ENCODE data around the gene MRGPRD. TPM values are rescaled to one million over a fixed set of nuclear protein-coding genes. Genes with fewer than 3 reads are reported as not detected.

Gene MRGPRD
- total and polyA plus RNA-seq, 9 donors: not detected

DNA sequence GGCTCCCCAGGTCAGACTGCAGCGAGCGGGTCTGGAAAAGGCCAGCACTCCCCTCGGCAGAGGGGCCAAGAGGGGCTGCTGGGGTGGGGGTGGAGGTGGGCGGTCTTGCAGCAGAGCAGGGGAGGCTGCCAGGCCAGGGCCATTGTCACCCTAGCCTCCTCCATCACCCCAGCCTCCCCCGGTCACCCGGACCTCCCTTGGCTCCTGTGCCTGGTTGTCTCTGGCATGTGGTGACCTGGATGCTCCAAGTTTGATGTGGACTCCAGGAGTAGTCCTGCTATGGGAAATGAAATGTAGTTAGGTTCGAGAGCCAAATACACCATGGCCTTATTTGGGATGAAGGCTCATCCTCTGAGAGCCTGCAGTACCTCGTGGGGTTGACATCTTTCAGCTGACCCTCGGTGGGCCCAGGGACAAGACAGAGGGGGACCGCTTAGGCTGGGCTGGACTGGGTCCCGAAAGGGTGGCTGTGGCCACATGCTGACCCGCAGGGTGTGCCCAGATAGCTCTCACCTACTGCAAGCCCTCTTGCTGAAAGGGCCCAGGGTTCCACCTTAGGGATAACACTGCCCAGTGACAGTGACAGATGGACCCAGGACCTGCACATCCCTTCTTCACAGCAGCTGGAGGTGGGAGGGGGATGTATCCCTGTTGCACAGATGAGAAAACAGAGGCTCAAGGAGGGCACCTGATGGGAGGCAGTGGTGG, 24.1 kb downstream of the MRGPRD start:
- Histone ChIP-seq H3K9me3 (no peaks in the 10 kb centered on the region), H3K4me1 (ENCODE audit: insufficient read depth) (peaks cover 2% of the 10 kb centered on the region), H3K27ac (no peak overlapping the region), H3K4me3 (no peak overlapping the region), H3K27me3 (no peaks in the 10 kb centered on the region), H3K36me3 (no peaks in the 10 kb centered on the region)
- 62 to 79% (median 67%) methylated on average over 12 of the region's 12 CpGs for WGBS, 3 donors
- intact Hi-C loops (cut with DNase I): no loop called here
- no peak for DNase-seq
- TF ChIP-seq, protein P1, sequence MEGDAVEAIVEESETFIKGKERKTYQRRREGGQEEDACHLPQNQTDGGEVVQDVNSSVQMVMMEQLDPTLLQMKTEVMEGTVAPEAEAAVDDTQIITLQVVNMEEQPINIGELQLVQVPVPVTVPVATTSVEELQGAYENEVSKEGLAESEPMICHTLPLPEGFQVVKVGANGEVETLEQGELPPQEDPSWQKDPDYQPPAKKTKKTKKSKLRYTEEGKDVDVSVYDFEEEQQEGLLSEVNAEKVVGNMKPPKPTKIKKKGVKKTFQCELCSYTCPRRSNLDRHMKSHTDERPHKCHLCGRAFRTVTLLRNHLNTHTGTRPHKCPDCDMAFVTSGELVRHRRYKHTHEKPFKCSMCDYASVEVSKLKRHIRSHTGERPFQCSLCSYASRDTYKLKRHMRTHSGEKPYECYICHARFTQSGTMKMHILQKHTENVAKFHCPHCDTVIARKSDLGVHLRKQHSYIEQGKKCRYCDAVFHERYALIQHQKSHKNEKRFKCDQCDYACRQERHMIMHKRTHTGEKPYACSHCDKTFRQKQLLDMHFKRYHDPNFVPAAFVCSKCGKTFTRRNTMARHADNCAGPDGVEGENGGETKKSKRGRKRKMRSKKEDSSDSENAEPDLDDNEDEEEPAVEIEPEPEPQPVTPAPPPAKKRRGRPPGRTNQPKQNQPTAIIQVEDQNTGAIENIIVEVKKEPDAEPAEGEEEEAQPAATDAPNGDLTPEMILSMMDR (IDR thresholded peaks at IDR 0.05): no peak
- TF ChIP-seq POLR2A (IDR thresholded peaks at IDR 0.05) (no peak), EP300 (IDR thresholded peaks at IDR 0.05) (no peak)

DNA sequence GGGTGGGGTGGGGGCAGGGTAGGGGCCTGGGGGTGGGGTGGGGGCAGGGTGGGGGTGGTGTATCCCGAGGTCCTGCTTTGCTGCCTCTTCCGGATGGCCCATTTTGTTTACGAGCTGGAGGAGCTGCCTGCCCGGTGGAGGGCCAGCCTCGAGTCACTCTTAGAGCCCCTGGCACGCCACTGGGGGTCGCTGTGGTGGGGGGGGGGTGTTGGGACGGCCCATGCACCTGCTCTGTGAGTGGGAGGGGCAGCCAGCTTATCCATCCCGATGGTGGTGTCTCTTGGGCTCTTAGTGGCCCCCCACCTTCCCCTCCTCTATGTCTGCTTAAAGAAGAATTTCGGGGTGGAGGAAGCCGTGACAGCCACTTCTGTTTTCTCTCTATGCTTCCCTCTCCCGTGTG, 24.6 kb downstream of the MRGPRD start:
- Histone ChIP-seq H3K4me3 (no peak overlapping the region), H3K27ac (no peak overlapping the region), H3K27me3 (no peaks in the 10 kb centered on the region), H3K9me3 (no peaks in the 10 kb centered on the region), H3K36me3 (no peaks in the 10 kb centered on the region), H3K4me1 (ENCODE audit: insufficient read depth) (peaks cover 2% of the 10 kb centered on the region)
- intact Hi-C loops (cut with DNase I): no loop called here
- peak in 1 of 5 donors; percentile 50 for DNase-seq
- WGBS, 3 donors: 11 to 24% (median 18%) methylated on average over 10 to 12 of the region's 12 CpGs
- TF ChIP-seq EP300 (IDR thresholded peaks at IDR 0.05) (no peak), POLR2A (IDR thresholded peaks at IDR 0.05) (no peak)
- TF ChIP-seq, protein P1 (IDR thresholded peaks at IDR 0.05): no peak

DNA sequence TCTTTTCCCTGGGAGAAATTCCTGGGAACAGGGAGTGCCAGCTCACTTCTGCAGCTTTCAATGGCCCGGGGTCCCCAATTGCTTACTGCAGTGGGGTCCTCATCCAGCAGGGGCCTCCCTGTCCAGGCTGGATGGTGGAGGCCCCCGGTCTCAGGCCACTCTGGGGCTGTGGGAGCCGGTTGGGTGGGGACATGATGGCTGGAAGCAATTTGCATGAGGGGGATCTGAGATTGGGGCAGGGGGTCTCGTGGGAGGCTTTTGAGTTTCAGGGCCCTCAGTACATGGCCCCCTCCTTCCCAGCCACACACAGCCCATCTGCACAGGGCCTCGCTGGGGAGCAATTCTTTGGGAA, 25.2 kb downstream of the MRGPRD start:
- Histone ChIP-seq H3K36me3 (no peaks in the 10 kb centered on the region), H3K9me3 (no peaks in the 10 kb centered on the region), H3K4me3 (no peak overlapping the region), H3K4me1 (ENCODE audit: insufficient read depth) (peaks cover 2% of the 10 kb centered on the region), H3K27me3 (no peaks in the 10 kb centered on the region), H3K27ac (no peak overlapping the region)
- TF ChIP-seq, protein P1 (IDR thresholded peaks at IDR 0.05): no peak
- TF ChIP-seq POLR2A (IDR thresholded peaks at IDR 0.05): no peak
- TF ChIP-seq EP300 (IDR thresholded peaks at IDR 0.05): no peak
- intact Hi-C loops (cut with DNase I): no loop called here
- 13 to 23% (median 17%) methylated on average over 4 to 5 of the region's 5 CpGs for WGBS, 3 donors
- no peak for DNase-seq

DNA sequence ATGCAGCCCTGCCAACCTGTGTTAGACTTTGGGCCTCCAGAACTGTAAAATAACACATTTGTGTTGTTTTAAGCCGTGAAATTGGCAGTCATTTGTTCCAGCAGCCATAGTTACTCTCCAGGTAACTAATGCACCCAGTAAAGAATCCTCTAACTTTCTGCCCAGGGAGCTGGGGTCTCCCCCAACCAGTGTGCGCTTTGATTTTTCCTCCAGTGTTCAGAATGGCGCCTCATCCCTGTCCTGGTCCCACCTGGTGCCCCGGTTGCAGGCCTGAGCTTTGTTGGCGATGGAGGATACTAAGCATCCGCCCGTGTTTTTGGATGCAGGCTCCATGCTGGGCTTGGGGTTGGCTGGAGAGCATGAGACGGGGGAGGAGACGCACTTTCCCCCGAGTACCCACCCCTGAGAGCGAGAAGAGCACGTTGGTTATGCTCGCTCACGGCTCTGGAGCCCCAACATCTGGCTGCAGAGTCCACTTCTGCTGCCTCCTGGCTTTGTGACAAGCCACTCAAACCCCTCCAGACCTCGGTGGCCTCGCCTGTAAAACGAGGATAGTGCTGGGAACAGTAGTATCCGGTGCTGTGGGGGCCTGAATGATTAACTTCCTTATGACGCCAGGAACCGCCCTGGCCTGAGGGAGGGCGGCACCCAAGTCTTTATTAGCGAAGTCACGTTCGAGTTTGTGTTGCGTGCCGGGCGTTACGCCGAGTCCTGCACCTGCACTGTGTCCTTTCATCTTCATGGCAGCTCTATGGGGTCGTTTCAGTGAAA, 25.8 kb downstream of the MRGPRD start:
- H3K27ac ChIP-seq: no peak overlapping the region
- WGBS, 3 donors: 22 to 31% (median 25%) methylated on average over 30 of the region's 30 CpGs
- no peaks in the 10 kb centered on the region for H3K9me3 ChIP-seq
- H3K36me3 ChIP-seq: no peaks in the 10 kb centered on the region
- no peaks in the 10 kb centered on the region for H3K27me3 ChIP-seq
- no peak for TF ChIP-seq POLR2A (IDR thresholded peaks at IDR 0.05)
- TF ChIP-seq EP300 (IDR thresholded peaks at IDR 0.05): no peak
- TF ChIP-seq, protein P1 (IDR thresholded peaks at IDR 0.05): no peak
- H3K4me3 ChIP-seq: no peak overlapping the region
- intact Hi-C loops (cut with DNase I): no loop called here
- peak in 4 of 5 donors; percentile 39 to 70 (median 50) for DNase-seq
- H3K4me1 ChIP-seq (ENCODE audit: insufficient read depth): peaks cover 2% of the 10 kb centered on the region
